Suprapubic skin (tissue), 3 donors: ENCODE measurements around the gene SIPA1L3.

ENCODE experiments used
- CTCF ChIP-seq, 2 donors: fragments of 200-600 bp in 1 of 2; fragments of 450-650 bp in 1 of 2; sonication (generic) in 1 of 2; IDR thresholded peaks; one replicate each; pipeline ENCODE4 v1.5.1; 2016 to 2019; ENCODE audit warnings: antibody characterized with exemption in 2 of 2, mild to moderate bottlenecking in 1 of 2, moderate library complexity in 1 of 2
- POLR2AphosphoS5 ChIP-seq, 3 donors: sonication (generic); formaldehyde crosslinking; IDR thresholded peaks; one replicate each; pipeline ENCODE4 v1.6.1; 2017; ENCODE audit warnings: antibody characterized with exemption in 3 of 3

- TF ChIP-seq CTCF (IDR thresholded peaks at IDR 0.05) = no peak
- no peak for TF ChIP-seq POLR2AphosphoS5 (IDR thresholded peaks at IDR 0.05)
Observed at GRCh38 chr19:38100589-38100988, 193.6 kb downstream of the SIPA1L3 start.
